C4-2B (cell line): Measurements from ENCODE around the gene FHIT.

Experiments used
- ZFX ChIP-seq: fragments of 450-650 bp; IDR thresholded peaks from 2 replicates; pipeline ENCODE4 v1.6.1; 2017
- TF ChIP-seq, protein P1 (sequence below): fragments of 450-650 bp; conservative IDR thresholded peaks from 2 replicates; pipeline ENCODE4 v1.5.1; 2017; ENCODE audit warnings: mild to moderate bottlenecking

DNA sequence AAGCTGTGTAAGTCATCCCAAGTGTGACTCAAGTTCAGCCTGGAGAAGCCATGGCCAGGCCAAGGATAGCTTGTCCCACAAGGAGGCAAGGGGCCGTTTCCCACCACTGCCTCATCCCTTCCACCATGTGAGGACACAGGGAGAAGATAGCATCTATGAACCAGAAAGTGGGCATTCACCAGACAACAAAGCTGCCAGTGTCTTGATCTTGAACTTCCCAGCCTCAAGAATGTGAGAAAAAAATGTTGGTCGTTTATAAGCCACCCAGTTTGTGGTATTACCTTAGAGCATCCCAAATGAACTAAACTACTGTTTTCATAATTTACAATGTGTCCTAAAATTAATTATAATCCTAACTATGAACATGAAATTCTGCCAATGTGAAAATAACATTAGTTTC lies 1270.7 kb downstream of the FHIT start:
- TF ChIP-seq, protein P1, sequence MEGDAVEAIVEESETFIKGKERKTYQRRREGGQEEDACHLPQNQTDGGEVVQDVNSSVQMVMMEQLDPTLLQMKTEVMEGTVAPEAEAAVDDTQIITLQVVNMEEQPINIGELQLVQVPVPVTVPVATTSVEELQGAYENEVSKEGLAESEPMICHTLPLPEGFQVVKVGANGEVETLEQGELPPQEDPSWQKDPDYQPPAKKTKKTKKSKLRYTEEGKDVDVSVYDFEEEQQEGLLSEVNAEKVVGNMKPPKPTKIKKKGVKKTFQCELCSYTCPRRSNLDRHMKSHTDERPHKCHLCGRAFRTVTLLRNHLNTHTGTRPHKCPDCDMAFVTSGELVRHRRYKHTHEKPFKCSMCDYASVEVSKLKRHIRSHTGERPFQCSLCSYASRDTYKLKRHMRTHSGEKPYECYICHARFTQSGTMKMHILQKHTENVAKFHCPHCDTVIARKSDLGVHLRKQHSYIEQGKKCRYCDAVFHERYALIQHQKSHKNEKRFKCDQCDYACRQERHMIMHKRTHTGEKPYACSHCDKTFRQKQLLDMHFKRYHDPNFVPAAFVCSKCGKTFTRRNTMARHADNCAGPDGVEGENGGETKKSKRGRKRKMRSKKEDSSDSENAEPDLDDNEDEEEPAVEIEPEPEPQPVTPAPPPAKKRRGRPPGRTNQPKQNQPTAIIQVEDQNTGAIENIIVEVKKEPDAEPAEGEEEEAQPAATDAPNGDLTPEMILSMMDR = no peak
- TF ChIP-seq ZFX = no peak
